Hepatocyte (in vitro differentiated cells): ENCODE results near the gene SLC6A12. TPM values are rescaled to one million over a fixed set of nuclear protein-coding genes. Genes with fewer than 3 reads are reported as not detected.
A peak's percentile ranks its signal among the peaks of the same experiment; 100 is the strongest.

ENCODE experiments used
- DNase-seq: peaks from one replicate; pipeline ENCODE4 v3.0.0-alpha.2; 2016; ENCODE audit warnings: low spot score
- H2AFZ ChIP-seq: fragments of 200-600 bp; sonication (generic); 2 replicates; pipeline ENCODE4 v1.6.0; 2016; ENCODE audit warnings: antibody characterized with exemption, mild to moderate bottlenecking
- H3K27ac ChIP-seq: fragments of 200-600 bp; sonication (generic); 2 replicates; pipeline ENCODE4 v1.5.1; 2016; ENCODE audit warnings: mild to moderate bottlenecking
- H3K27me3 ChIP-seq: fragments of 200-600 bp; sonication (generic); 2 replicates; pipeline ENCODE4 v1.6.1; 2016
- H3K36me3 ChIP-seq: fragments of 200-600 bp; sonication (generic); replicated peaks from 2 replicates; pipeline ENCODE4 v1.5.1; 2016; ENCODE audit warnings: low read depth; ENCODE audit not compliant: insufficient read depth
- H3K4me1 ChIP-seq: fragments of 200-600 bp; sonication (generic); 2 replicates; pipeline ENCODE4 v1.5.1; 2016; ENCODE audit warnings: mild to moderate bottlenecking, moderate library complexity; ENCODE audit not compliant: insufficient read depth
- H3K4me2 ChIP-seq: fragments of 200-600 bp; sonication (generic); 2 replicates; pipeline ENCODE4 v1.6.0; 2016
- H3K4me3 ChIP-seq: fragments of 200-600 bp; sonication (generic); 2 replicates; pipeline ENCODE4 v1.5.1; 2016; ENCODE audit warnings: mild to moderate bottlenecking
- H3K79me2 ChIP-seq: fragments of 200-600 bp; sonication (generic); 2 replicates; pipeline ENCODE4 v1.6.0; 2017; ENCODE audit warnings: mild to moderate bottlenecking
- H3K9me2 ChIP-seq: fragments of 200-600 bp; sonication (generic); replicated peaks from 2 replicates; pipeline ENCODE4 v1.6.0; 2017; ENCODE audit warnings: mild to moderate bottlenecking; ENCODE audit not compliant: insufficient read depth
- H3K9me3 ChIP-seq: fragments of 200-600 bp; sonication (generic); 2 replicates; pipeline ENCODE4 v1.5.1; 2016; ENCODE audit warnings: low read depth, mild to moderate bottlenecking
- H4K20me1 ChIP-seq: fragments of 200-600 bp; sonication (generic); 2 replicates; pipeline ENCODE4 v1.6.0; 2016; ENCODE audit warnings: mild to moderate bottlenecking; ENCODE audit not compliant: insufficient read depth, poor library complexity, severe bottlenecking
- CTCF ChIP-seq: fragments of 200-600 bp; sonication (generic); IDR thresholded peaks from 2 replicates; pipeline ENCODE4 v1.5.1; 2016; ENCODE audit warnings: antibody characterized with exemption, mild to moderate bottlenecking; ENCODE audit not compliant: poor library complexity
- EZH2 ChIP-seq: fragments of 200-600 bp; sonication (generic); IDR thresholded peaks from 2 replicates; pipeline ENCODE4 v1.6.1; 2016; ENCODE audit warnings: antibody characterized with exemption, mild to moderate bottlenecking, borderline replicate concordance
- EZH2phosphoT487 ChIP-seq: fragments of 200-600 bp; sonication (generic); IDR thresholded peaks from one replicate; pipeline ENCODE4 v1.6.1; 2018; ENCODE audit warnings: antibody characterized with exemption, mild to moderate bottlenecking, low read depth, moderate library complexity; ENCODE audit not compliant: unreplicated experiment, severe bottlenecking
- WGBS: methylation state at CpG from one replicate; pipeline ENCODE4 v1.1.6; 2016; ENCODE audit warnings: low lambda C conversion rate; ENCODE audit errors: missing lambda C conversion rate; 5-methylcytosine and 5-hydroxymethylcytosine counted together
- polyA plus RNA-seq: library from polyadenylated mRNA; unstranded; fragments of >200 nt; fragmentation: Nextera tagmentation; extraction: Ambion mirVana; gene quantifications from 2 replicates; pipeline ENCODE4 v1.2.1, GENCODE V29; 2016
- total RNA-seq: library from RNA; depleted of rRNA; stranded (reverse); fragments of >200 nt; gene quantifications from 2 replicates; pipeline ENCODE4 v1.2.3, GENCODE V29; 2014

The SLC6A12 gene
- total and polyA plus RNA-seq, 2 experiments from 2014 or later: 6.1 to 7.9 TPM

- Histone ChIP-seq H3K4me2 (no peak overlapping the region), H3K27me3 (peaks cover 14% of the 10 kb centered on the region), H3K9me3 (no peaks in the 10 kb centered on the region), H3K4me3 (no peak overlapping the region), H3K9me2 (no peaks in the 10 kb centered on the region), H2AFZ (no peak overlapping the region), H3K4me1 (peaks cover 9% of the 10 kb centered on the region), H3K79me2 (no peaks in the 10 kb centered on the region), H3K27ac (no peak overlapping the region), H3K36me3 (no peaks in the 10 kb centered on the region), H4K20me1 (no peaks in the 10 kb centered on the region)
- no peak for TF ChIP-seq CTCF
- WGBS: 93% methylated on average over 21 of the region's 21 CpGs
- DNase-seq: no peak
These were observed 7.1 kb downstream of the SLC6A12 start for GRCh38 chr12:206746-207440.

- H4K20me1 ChIP-seq: no peaks in the 10 kb centered on the region
- no peak overlapping the region for H3K4me3 ChIP-seq
- peaks cover 14% of the 10 kb centered on the region for H3K27me3 ChIP-seq
- no peak overlapping the region for H2AFZ ChIP-seq
- WGBS: 90% methylated on average over 4 of the region's 4 CpGs
- no peak for DNase-seq
- H3K36me3 ChIP-seq: no peaks in the 10 kb centered on the region
- H3K79me2 ChIP-seq: no peaks in the 10 kb centered on the region
- no peak overlapping the region for H3K27ac ChIP-seq
- TF ChIP-seq EZH2phosphoT487: no peak
- TF ChIP-seq EZH2: no peak
- no peak for TF ChIP-seq CTCF
- no peaks in the 10 kb centered on the region for H3K9me3 ChIP-seq
- no peak overlapping the region for H3K4me2 ChIP-seq
- peaks cover 6% of the 10 kb centered on the region for H3K4me1 ChIP-seq
- H3K9me2 ChIP-seq: no peaks in the 10 kb centered on the region
These were observed 8.9 kb downstream of the SLC6A12 start for GRCh38 chr12:205026-205425.

- H3K36me3 ChIP-seq: no peaks in the 10 kb centered on the region
- no peak overlapping the region for H3K27ac ChIP-seq
- no peak overlapping the region for H3K4me3 ChIP-seq
- WGBS: 79% methylated on average over 11 of the region's 11 CpGs
- H3K9me2 ChIP-seq: no peaks in the 10 kb centered on the region
- DNase-seq: no peak
- no peaks in the 10 kb centered on the region for H4K20me1 ChIP-seq
- peak overlapping the region; percentile 97 for H3K4me2 ChIP-seq
- H3K79me2 ChIP-seq: no peaks in the 10 kb centered on the region
- TF ChIP-seq EZH2 (no peak), CTCF (no peak), EZH2phosphoT487 (no peak)
- H2AFZ ChIP-seq: peak overlapping the region; percentile 94
- H3K27me3 ChIP-seq: peaks cover 14% of the 10 kb centered on the region
- H3K4me1 ChIP-seq: peaks cover 10% of the 10 kb centered on the region
- no peaks in the 10 kb centered on the region for H3K9me3 ChIP-seq
These were observed 9.7 kb downstream of the SLC6A12 start for GRCh38 chr12:204261-204678.
